Common myeloid progenitor, CD34-positive (primary cell): Measurements from ENCODE around the gene KRT79.

Experiments used
- CTCF ChIA-PET: fragments of 350-600 bp; sonication (Branson Sonifier 250); formaldehyde crosslinking; loops from one replicate; lab custom pipeline; 2021; ENCODE audit warnings: antibody characterized with exemption; lab: Charles Lee
- POLR2A ChIA-PET: fragments of 350-600 bp; sonication (Branson Sonifier 250); formaldehyde crosslinking; loops from one replicate; lab custom pipeline; 2021; ENCODE audit warnings: antibody characterized with exemption; lab: Charles Lee
- DNase-seq, 3 donors: peaks; one replicate each; pipeline versions ENCODE4 v3.0.0 to v3.0.0-alpha.2; 2013
- H3K27ac ChIP-seq, 2 experiments: 1 replicate in 1 of 2; 2 replicates in 1 of 2; pipeline ENCODE4 v1.7.0; 2013; ENCODE audit warnings: inconsistent platforms in 2 of 2, low read length in 2 of 2, mild to moderate bottlenecking in 2 of 2, low read depth in 1 of 2, moderate library complexity in 1 of 2; ENCODE audit not compliant: severe bottlenecking in 2 of 2, insufficient read depth in 1 of 2, poor library complexity in 1 of 2
- H3K27me3 ChIP-seq, 5 experiments: replicated peaks in 2 of 5; 1 replicate in 3 of 5; 2 replicates in 2 of 5; pipeline versions ENCODE4 v1.6.1 to v1.7.0; 2013; ENCODE audit warnings: low read length in 4 of 5, mild to moderate bottlenecking in 2 of 5, moderate library complexity in 2 of 5, inconsistent platforms in 1 of 5; ENCODE audit not compliant: insufficient read depth in 5 of 5, control insufficient read depth in 4 of 5
- H3K36me3 ChIP-seq, 4 experiments: 1 replicate in 2 of 4; 2 replicates in 2 of 4; pipeline versions ENCODE4 v1.6.1 to v1.7.0; 2013; ENCODE audit warnings: low read length in 3 of 4, control low read depth in 1 of 4, mild to moderate bottlenecking in 1 of 4; ENCODE audit not compliant: control insufficient read depth in 4 of 4, insufficient read depth in 4 of 4
- H3K4me1 ChIP-seq, 4 experiments: 1 replicate in 3 of 4; 2 replicates in 1 of 4; pipeline versions ENCODE4 v1.6.1 to v1.7.1; 2013; ENCODE audit warnings: low read length in 3 of 4, mild to moderate bottlenecking in 3 of 4, control low read depth in 1 of 4, inconsistent platforms in 1 of 4, moderate library complexity in 1 of 4; ENCODE audit not compliant: control insufficient read depth in 4 of 4, insufficient read depth in 4 of 4; ENCODE audit errors: control extremely low read depth in 1 of 4
- H3K4me3 ChIP-seq, 7 experiments: 1 replicate in 4 of 7; 2 replicates in 3 of 7; pipeline versions ENCODE4 v1.5.1 to v1.7.0; 2013; ENCODE audit warnings: mild to moderate bottlenecking in 7 of 7, low read length in 6 of 7, moderate library complexity in 6 of 7, inconsistent platforms in 2 of 7, low read depth in 2 of 7, control low read depth in 1 of 7; ENCODE audit not compliant: insufficient read depth in 4 of 7, control insufficient read depth in 1 of 7; ENCODE audit errors: extremely low read depth in 1 of 7
- H3K9me3 ChIP-seq, 5 experiments: 1 replicate in 4 of 5; 2 replicates in 1 of 5; pipeline versions ENCODE4 v1.6.1 to v1.7.1; 2013; ENCODE audit warnings: low read length in 4 of 5, mild to moderate bottlenecking in 2 of 5, inconsistent platforms in 1 of 5, low read depth in 1 of 5, moderate library complexity in 1 of 5; ENCODE audit not compliant: control insufficient read depth in 4 of 5, insufficient read depth in 2 of 5; ENCODE audit errors: control extremely low read depth in 1 of 5
- WGBS: methylation state at CpG from one replicate; pipeline ENCODE4 v1.1.5; 2013; ENCODE audit not compliant: insufficient coverage; 5-methylcytosine and 5-hydroxymethylcytosine counted together

The KRT79 gene

GRCh38 chr12:52818388-52818787, 15.7 kb downstream of the KRT79 start:
- ChIA-PET CTCF (no interaction called here), POLR2A (no interaction called here)
- Histone ChIP-seq H3K27ac (no peak overlapping the region), H3K27me3 (peaks cover 0 to 7% (median 6%) of the 10 kb centered on the region in 5 experiments), H3K36me3 (no peaks in the 10 kb centered on the region), H3K4me1 (no peaks in the 10 kb centered on the region), H3K4me3 (no peak overlapping the region), H3K9me3 (no peaks in the 10 kb centered on the region)
- WGBS: 79% methylated on average over 4 of the region's 7 CpGs
- no peak for DNase-seq

GRCh38 chr12:52817699-52818238, 16.3 kb downstream of the KRT79 start:
- no peak overlapping the region for H3K4me3 ChIP-seq
- WGBS: 100% methylated on average over 1 of the region's 2 CpGs
- ChIA-PET POLR2A (no interaction called here), CTCF (interaction anchor here (0.9 kb wide), 1 partner anchor 10 kb away, joined by 3 read pairs; no protein-coding TSS in a partner anchor)
- no peak for DNase-seq
- no peaks in the 10 kb centered on the region for H3K4me1 ChIP-seq
- H3K36me3 ChIP-seq: no peaks in the 10 kb centered on the region
- H3K27me3 ChIP-seq: peaks cover 0 to 7% (median 4%) of the 10 kb centered on the region in 5 experiments
- H3K27ac ChIP-seq: no peak overlapping the region
- H3K9me3 ChIP-seq: no peaks in the 10 kb centered on the region

- no peaks in the 10 kb centered on the region for H3K4me1 ChIP-seq
- no peaks in the 10 kb centered on the region for H3K36me3 ChIP-seq
- H3K9me3 ChIP-seq: no peaks in the 10 kb centered on the region
- WGBS: 89% methylated on average over 5 of the region's 8 CpGs
- no peak overlapping the region for H3K4me3 ChIP-seq
- CTCF ChIA-PET: interaction anchor here (0.9 kb wide), 1 partner anchor 10 kb away, joined by 3 read pairs; no protein-coding TSS in a partner anchor
- H3K27ac ChIP-seq: no peak overlapping the region
- POLR2A ChIA-PET: interaction anchor here (0.6 kb wide), 1 partner anchor 142 kb away, joined by 4 read pairs; no protein-coding TSS in a partner anchor
- DNase-seq: no peak
- H3K27me3 ChIP-seq: peaks cover 0 to 6% (median 4%) of the 10 kb centered on the region in 5 experiments
Measured at GRCh38 chr12:52817003-52817698, 17.0 kb downstream of the KRT79 start.

GRCh38 chr12:52815676-52816588, 18.2 kb downstream of the KRT79 start:
- Histone ChIP-seq H3K4me3 (no peak overlapping the region), H3K27ac (no peak overlapping the region), H3K4me1 (no peaks in the 10 kb centered on the region), H3K27me3 (peaks cover 0 to 8% (median 4%) of the 10 kb centered on the region in 5 experiments), H3K36me3 (no peaks in the 10 kb centered on the region), H3K9me3 (no peaks in the 10 kb centered on the region)
- no peak for DNase-seq
- WGBS: 93% methylated on average over 7 of the region's 9 CpGs
- ChIA-PET POLR2A (no interaction called here), CTCF (no interaction called here)

GRCh38 chr12:52815161-52815560, 18.9 kb downstream of the KRT79 start:
- no peak for DNase-seq
- Histone ChIP-seq H3K36me3 (no peaks in the 10 kb centered on the region), H3K27ac (no peak overlapping the region), H3K9me3 (no peaks in the 10 kb centered on the region), H3K27me3 (peaks cover 0 to 5% (median 4%) of the 10 kb centered on the region in 5 experiments), H3K4me1 (no peaks in the 10 kb centered on the region), H3K4me3 (no peak overlapping the region)
- WGBS: 100% methylated on average over 2 of the region's 4 CpGs
- ChIA-PET CTCF (no interaction called here), POLR2A (no interaction called here)

GRCh38 chr12:52814710-52815155, 19.4 kb downstream of the KRT79 start:
- CTCF ChIA-PET: no interaction called here
- 83% methylated on average over 3 of the region's 4 CpGs for WGBS

More at GRCh38 chr12:52814710-52815155, 19.4 kb downstream of the KRT79 start:
- POLR2A ChIA-PET: no interaction called here
- Histone ChIP-seq H3K36me3 (no peaks in the 10 kb centered on the region), H3K27ac (no peak overlapping the region), H3K4me1 (no peaks in the 10 kb centered on the region), H3K4me3 (no peak overlapping the region), H3K9me3 (no peaks in the 10 kb centered on the region), H3K27me3 (peaks cover 0 to 5% (median 1%) of the 10 kb centered on the region in 5 experiments)
- no peak for DNase-seq
